Dedifferentiated amniotic fluid mesenchymal stem cell (primary cell): ENCODE results near the gene TMEM248.
"Not testable (repeated sequence)": the region's sequence is repeated elsewhere in the genome, so short reads cannot be mapped to it uniquely, and the experiment has no call there.

Source experiments
- DNase-seq: peaks from one replicate; pipeline ENCODE4 v3.0.0-alpha.2; 2016; ENCODE audit errors: extremely low spot score

TMEM248 gene

GRCh38 chr7:67000601-67001258 lies 79.7 kb downstream of the TMEM248 start:
- peak; percentile 23 for DNase-seq

GRCh38 chr7:67004145-67004544 lies 83.1 kb downstream of the TMEM248 start:
- DNase-seq, result not testable (repeated sequence)

- no peak for DNase-seq
Measured at GRCh38 chr7:67006965-67007364, 85.9 kb downstream of the TMEM248 start.
